Erythroblast (primary cell): ENCODE data around the gene DAPK3.
"Not testable (repeated sequence)": the region's sequence is repeated elsewhere in the genome, so short reads cannot be mapped to it uniquely, and the experiment has no call there.

ENCODE experiments used
- DNase-seq, 2 experiments: peaks; one replicate each; lab custom pipeline; 2025; lab: John Stamatoyannopoulos, UW
- GATA1 ChIP-seq: IDR thresholded peaks from 2 replicates; pipeline ENCODE4 v1.6.1; 2011; ENCODE audit warnings: low read depth, mild to moderate bottlenecking, control low read depth, low read length, moderate library complexity
- POLR2A ChIP-seq: IDR thresholded peaks from 2 replicates; pipeline ENCODE4 v1.6.1; 2011; ENCODE audit warnings: mild to moderate bottlenecking, low read length

The DAPK3 gene

GRCh38 chr19:3961007-3961406 is 9.9 kb downstream of the DAPK3 start:
- no peak for TF ChIP-seq POLR2A
- TF ChIP-seq GATA1: no peak

DNA sequence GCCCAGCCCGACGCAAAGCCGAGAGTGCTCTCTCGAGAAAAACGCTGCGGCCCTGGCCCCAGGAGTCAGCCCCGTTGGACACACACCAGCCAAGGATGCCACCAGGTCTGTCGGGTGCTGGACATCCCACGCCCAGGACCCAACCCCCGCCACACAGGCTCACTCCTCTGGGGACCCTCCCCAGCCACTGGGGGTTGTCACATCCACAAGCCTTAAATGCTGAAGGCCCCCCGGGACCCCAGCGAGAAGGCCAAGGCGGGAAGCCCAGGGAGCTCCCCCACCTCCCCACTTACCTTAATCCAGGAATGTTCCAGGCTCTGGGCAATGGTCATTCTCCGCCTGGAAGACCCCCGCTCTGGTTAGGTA is 11.2 kb downstream of the DAPK3 start:
- TF ChIP-seq GATA1 (no peak), POLR2A (no peak)
- DNase-seq: no peak

More at GRCh38 chr19:3961007-3961406, 9.9 kb downstream of the DAPK3 start:
- no peak for DNase-seq

DNA sequence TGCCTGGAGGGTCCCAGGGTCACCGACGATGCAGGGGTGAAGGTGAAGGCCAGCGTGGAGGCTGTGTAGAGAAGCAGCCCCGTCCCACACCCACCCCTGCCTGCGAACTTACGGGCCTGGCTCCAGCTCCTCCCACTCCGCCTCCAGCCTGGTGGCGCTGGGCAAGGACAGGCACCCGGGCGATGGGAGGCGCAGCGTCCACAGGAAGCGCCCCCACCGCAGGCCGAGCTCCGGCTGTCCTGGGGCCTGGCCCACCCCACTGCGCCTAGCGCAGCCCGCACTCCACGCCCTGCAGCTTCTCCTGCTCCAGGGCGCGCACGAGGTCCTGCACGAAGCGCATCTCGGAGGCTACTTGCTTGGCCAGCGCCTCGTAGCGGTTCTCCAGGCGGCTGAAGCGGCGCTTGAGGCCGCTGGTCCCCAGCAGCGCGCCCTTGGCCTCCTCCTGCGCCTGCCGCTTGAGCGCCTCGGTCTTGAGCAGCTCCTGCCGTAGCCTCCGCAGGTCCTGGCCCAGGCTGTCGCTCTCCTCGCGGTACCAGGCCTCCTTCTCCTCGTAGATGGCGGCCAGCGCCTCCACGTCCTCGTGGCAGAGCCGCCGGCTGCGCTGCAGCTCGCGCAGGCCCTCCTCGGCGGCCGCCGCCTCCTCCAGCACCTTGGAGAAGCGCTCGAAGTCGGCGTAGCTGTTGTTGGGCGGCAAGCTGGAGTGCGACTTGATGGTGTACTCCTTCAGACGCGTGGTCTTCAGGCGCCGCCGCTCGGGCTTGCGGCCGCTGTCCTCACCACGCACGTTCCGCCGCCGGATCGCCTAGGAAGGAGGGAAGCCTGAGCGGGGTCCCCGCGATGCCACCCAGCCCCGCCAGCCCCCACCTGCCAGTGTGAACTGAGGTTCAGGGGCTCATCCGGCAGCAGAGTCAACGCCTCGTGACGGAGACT is 11.8 kb downstream of the DAPK3 start:
- no peak for DNase-seq
- no peak for TF ChIP-seq POLR2A
- no peak for TF ChIP-seq GATA1

GRCh38 chr19:3955688-3956087 is 15.2 kb downstream of the DAPK3 start:
- TF ChIP-seq GATA1 (no peak), POLR2A (no peak)
- DNase-seq: no peak

- not testable (repeated sequence) for DNase-seq
Observed at GRCh38 chr19:3955276-3955675, 15.6 kb downstream of the DAPK3 start.

DNA sequence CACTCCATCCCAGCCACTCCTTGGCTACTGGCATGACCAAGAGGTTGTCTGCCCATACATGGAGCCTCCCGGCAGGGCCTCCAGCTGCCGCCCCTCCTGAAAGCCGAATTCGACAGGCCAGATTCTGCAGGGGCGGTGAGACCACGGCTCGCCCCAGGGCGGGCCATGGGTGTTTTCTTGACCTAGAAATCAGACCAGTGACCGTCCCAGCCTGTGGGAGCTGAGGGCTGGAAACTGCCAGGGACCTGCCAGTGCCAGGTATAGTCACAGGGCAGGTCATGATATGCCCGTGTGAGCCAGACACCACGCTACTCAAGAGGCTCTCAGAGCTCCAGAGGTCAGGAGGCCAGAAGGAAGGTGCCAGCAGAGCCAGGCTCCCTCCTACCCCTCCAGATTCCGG is 16.8 kb downstream of the DAPK3 start:
- TF ChIP-seq POLR2A: no peak
- TF ChIP-seq GATA1: no peak

DNA sequence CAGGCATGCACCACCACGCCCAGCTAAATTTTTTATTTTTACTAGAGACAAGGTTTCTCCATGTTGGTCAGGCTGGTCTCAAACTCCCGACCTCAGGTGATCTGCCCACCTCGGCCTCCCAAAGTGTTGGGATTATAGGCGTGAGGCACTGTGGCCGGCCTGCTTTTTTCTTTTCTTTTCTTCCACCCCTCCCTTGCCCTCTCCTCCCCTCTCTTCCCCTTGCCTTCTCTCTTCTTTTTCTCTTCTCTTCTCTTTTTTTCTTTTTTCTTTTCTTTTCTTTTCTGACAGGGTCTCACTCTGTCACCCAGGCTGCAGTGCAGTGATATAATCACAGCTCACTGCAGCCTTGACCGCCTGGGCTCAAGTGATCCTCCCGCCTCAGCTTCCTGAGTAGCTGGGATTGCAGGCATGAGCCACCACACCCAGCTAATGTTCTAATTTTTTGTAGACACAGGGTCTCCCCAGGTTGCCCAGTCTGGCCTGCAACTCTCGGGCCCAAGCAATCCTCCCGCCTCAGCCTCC is 18.1 kb downstream of the DAPK3 start:
- DNase-seq: not testable (repeated sequence)

More for the DNA sequence above, 16.8 kb downstream of the DAPK3 start:
- no peak for DNase-seq

- DNase-seq: peak; percentile 77 to 88
- peak; percentile 32 for TF ChIP-seq POLR2A
- TF ChIP-seq GATA1: no peak
Observed at GRCh38 chr19:3950871-3951861, 19.7 kb downstream of the DAPK3 start.

GRCh38 chr19:3949997-3950859 is 20.7 kb downstream of the DAPK3 start:
- no peak for DNase-seq
- TF ChIP-seq GATA1: no peak
- TF ChIP-seq POLR2A: no peak

GRCh38 chr19:3949294-3949693 is 21.6 kb downstream of the DAPK3 start:
- DNase-seq: no peak
- TF ChIP-seq GATA1: no peak
- TF ChIP-seq POLR2A: no peak

DNA sequence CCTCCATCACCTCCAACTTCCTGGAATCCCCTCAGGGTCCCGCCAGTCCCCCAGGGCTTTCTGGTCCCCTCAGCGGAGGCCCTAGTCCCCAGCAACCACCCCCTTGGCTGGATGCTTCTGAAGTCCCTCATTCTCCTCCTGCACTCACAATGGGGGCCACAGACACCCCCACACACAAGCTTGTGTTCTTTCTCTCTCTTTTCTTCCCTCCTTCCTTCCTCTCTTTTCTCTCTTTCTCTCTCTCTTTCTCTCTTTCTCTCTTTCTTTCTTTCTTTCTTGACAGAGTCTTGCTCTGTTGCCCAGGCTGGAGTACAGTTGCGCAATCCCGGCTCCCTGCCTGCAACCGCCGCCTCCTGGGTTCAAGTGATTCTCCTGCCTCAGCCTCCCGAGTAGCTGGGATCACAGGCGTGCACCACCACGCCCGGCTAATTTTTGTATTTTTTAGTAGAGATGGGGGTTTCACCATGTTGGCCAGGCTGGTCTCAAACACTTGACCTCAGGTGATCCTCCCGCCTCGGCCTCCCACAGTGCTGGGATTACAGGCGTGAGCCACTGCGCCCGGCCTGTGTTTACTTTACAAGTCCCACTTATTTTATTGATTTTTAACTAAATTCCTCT is 23.5 kb downstream of the DAPK3 start:
- DNase-seq: not testable (repeated sequence)

DNA sequence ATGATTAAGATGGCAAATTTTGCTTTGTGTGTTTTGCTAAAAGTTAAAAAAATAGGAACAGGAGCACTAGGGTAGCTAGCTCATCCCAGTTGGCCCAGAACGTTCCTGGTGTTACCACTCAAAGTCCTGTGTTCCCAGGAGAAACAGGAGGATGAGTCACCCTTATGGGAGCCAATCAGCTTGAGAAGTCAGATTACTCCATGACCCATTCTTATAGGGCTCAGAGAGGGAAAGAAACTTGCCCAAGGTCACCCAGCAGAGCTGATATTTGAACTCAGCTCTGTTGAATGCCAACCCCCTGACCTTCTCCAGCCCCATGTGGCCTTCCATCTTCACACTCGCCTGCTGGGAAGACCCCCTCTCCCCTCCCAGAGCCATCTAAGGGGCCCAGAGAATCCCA is 25.1 kb downstream of the DAPK3 start:
- TF ChIP-seq GATA1 (no peak), POLR2A (no peak)
- no peak for DNase-seq
